Measurements from ENCODE around the gene HDAC11. TPM values are rescaled to one million over a fixed set of nuclear protein-coding genes. Genes with fewer than 3 reads are reported as not detected.

The HDAC11 gene
- total and polyA plus RNA-seq, 2 of the 13 experiments (the other 11 are each of a cell fraction or from before 2014, with no cell fraction given): 13.7 to 33.1 TPM

- TF ChIP-seq, protein P1, sequence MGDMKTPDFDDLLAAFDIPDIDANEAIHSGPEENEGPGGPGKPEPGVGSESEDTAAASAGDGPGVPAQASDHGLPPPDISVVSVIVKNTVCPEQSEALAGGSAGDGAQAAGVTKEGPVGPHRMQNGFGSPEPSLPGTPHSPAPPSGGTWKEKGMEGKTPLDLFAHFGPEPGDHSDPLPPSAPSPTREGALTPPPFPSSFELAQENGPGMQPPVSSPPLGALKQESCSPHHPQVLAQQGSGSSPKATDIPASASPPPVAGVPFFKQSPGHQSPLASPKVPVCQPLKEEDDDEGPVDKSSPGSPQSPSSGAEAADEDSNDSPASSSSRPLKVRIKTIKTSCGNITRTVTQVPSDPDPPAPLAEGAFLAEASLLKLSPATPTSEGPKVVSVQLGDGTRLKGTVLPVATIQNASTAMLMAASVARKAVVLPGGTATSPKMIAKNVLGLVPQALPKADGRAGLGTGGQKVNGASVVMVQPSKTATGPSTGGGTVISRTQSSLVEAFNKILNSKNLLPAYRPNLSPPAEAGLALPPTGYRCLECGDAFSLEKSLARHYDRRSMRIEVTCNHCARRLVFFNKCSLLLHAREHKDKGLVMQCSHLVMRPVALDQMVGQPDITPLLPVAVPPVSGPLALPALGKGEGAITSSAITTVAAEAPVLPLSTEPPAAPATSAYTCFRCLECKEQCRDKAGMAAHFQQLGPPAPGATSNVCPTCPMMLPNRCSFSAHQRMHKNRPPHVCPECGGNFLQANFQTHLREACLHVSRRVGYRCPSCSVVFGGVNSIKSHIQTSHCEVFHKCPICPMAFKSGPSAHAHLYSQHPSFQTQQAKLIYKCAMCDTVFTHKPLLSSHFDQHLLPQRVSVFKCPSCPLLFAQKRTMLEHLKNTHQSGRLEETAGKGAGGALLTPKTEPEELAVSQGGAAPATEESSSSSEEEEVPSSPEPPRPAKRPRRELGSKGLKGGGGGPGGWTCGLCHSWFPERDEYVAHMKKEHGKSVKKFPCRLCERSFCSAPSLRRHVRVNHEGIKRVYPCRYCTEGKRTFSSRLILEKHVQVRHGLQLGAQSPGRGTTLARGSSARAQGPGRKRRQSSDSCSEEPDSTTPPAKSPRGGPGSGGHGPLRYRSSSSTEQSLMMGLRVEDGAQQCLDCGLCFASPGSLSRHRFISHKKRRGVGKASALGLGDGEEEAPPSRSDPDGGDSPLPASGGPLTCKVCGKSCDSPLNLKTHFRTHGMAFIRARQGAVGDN (CRISPR knock-in tag; IDR thresholded peaks at IDR 0.05): peak; percentile 40
- peak; percentile 32; the same call in 1 of the 2 replicates for TF ChIP-seq FOXA3 (CRISPR knock-in tag; IDR thresholded peaks at IDR 0.05)
- TF ChIP-seq ZNF580 (CRISPR knock-in tag; IDR thresholded peaks at IDR 0.05; ENCODE audit: borderline replicate concordance, low read depth): 0 out of 2 replicates have a peak, but pooled peaks have one; percentile 34
- 0 out of 2 replicates have a peak, but pooled peaks have one; percentile 24 for TF ChIP-seq ZNF788 (CRISPR knock-in tag; IDR thresholded peaks at IDR 0.05; ENCODE audit: borderline replicate concordance)
- TF ChIP-seq PRDM10 (CRISPR knock-in tag; IDR thresholded peaks at IDR 0.05; ENCODE audit: low read depth): 0 out of 2 replicates have a peak, but pooled peaks have one; percentile 33
- TF ChIP-seq ZNF20 (CRISPR knock-in tag; IDR thresholded peaks at IDR 0.05): no peak
- TF ChIP-seq HIC2 (CRISPR knock-in tag; IDR thresholded peaks at IDR 0.05; ENCODE audit: low read depth): peak; percentile 63; the same call in 1 of the 2 replicates
- TF ChIP-seq MZF1 (CRISPR knock-in tag; IDR thresholded peaks at IDR 0.05; ENCODE audit: borderline replicate concordance): no peak
- peak; percentile 92 for TF ChIP-seq CTCF (CRISPR knock-in tag; IDR thresholded peaks at IDR 0.05)
Measured at GRCh38 chr3:13495921-13496723, 16.0 kb downstream of the HDAC11 start (continued).

All from HepG2 (cell line).